Neural progenitor cell (in vitro differentiated cells): ENCODE data around the gene TMEM219. TPM values are rescaled to one million over a fixed set of nuclear protein-coding genes. Genes with fewer than 3 reads are reported as not detected.

ENCODE experiments used
- DNase-seq: peaks from one replicate; pipeline ENCODE4 v3.0.0-alpha.2; 2016; ENCODE audit warnings: low spot score
- H2AFZ ChIP-seq: fragments of 200-600 bp; sonication (generic); replicated peaks from 2 replicates; pipeline ENCODE4 v1.6.1; 2016; ENCODE audit warnings: antibody characterized with exemption
- H3F3A ChIP-seq: fragments of 200-600 bp; sonication (generic); 2 replicates; pipeline ENCODE4 v1.6.1; 2016; ENCODE audit warnings: antibody characterized with exemption, low read depth
- H3K27ac ChIP-seq: fragments of 200-600 bp; sonication (generic); 2 replicates; pipeline ENCODE4 v1.5.1; 2016; ENCODE audit warnings: mild to moderate bottlenecking
- H3K27me3 ChIP-seq: fragments of 200-600 bp; sonication (generic); 2 replicates; pipeline ENCODE4 v1.6.1; 2016; ENCODE audit warnings: mild to moderate bottlenecking, moderate library complexity
- H3K36me3 ChIP-seq: fragments of 200-600 bp; sonication (generic); 2 replicates; pipeline ENCODE4 v1.5.1; 2016
- H3K4me1 ChIP-seq: fragments of 200-600 bp; sonication (generic); 2 replicates; pipeline ENCODE4 v1.6.1; 2016; ENCODE audit warnings: mixed run types
- H3K4me2 ChIP-seq: fragments of 200-600 bp; sonication (generic); 2 replicates; pipeline ENCODE4 v1.6.1; 2016
- H3K4me3 ChIP-seq: fragments of 200-600 bp; sonication (generic); 2 replicates; pipeline ENCODE4 v1.5.1; 2016
- H3K79me2 ChIP-seq: fragments of 200-600 bp; sonication (generic); 2 replicates; pipeline ENCODE4 v1.6.1; 2016; ENCODE audit warnings: low read depth
- H3K9ac ChIP-seq: fragments of 200-600 bp; sonication (generic); 2 replicates; pipeline ENCODE4 v1.6.1; 2016
- H3K9me3 ChIP-seq: fragments of 200-600 bp; sonication (generic); 2 replicates; pipeline ENCODE4 v1.5.1; 2016; ENCODE audit warnings: low read depth
- H4K20me1 ChIP-seq: fragments of 200-600 bp; sonication (generic); 2 replicates; pipeline ENCODE4 v1.6.1; 2016; ENCODE audit warnings: low read depth
- H3K27ac Mint-ChIP-seq: 3 replicates; pipeline ENCODE4 v1.8.0; 2021; ENCODE audit warnings: mixed read lengths
- H3K27me3 Mint-ChIP-seq: 2 replicates; pipeline ENCODE4 v1.8.0; 2022; ENCODE audit warnings: low read depth, mild to moderate bottlenecking, inconsistent platforms, moderate library complexity, mixed read lengths; ENCODE audit not compliant: insufficient read depth
- H3K36me3 Mint-ChIP-seq: 3 replicates; pipeline ENCODE4 v1.8.0; 2021; ENCODE audit warnings: mixed read lengths
- H3K4me1 Mint-ChIP-seq: 3 replicates; pipeline ENCODE4 v1.8.0; 2021; ENCODE audit warnings: mixed read lengths
- H3K4me3 Mint-ChIP-seq: 3 replicates; pipeline ENCODE4 v1.8.0; 2021; ENCODE audit warnings: mild to moderate bottlenecking, moderate library complexity, mixed read lengths
- H3K9me3 Mint-ChIP-seq: 3 replicates; pipeline ENCODE4 v1.8.0; 2020; ENCODE audit warnings: mixed read lengths
- EZH2 ChIP-seq: fragments of 200-600 bp; sonication (generic); IDR thresholded peaks from 2 replicates; pipeline ENCODE4 v1.6.1; 2017; ENCODE audit warnings: antibody characterized with exemption, mild to moderate bottlenecking, moderate library complexity
- EZH2phosphoT487 ChIP-seq: fragments of 200-600 bp; sonication (generic); IDR thresholded peaks from 2 replicates; pipeline ENCODE4 v1.6.1; 2017; ENCODE audit warnings: antibody characterized with exemption
- total RNA-seq: library from RNA; depleted of rRNA; stranded (reverse); fragments of >200 nt; gene quantifications from 2 replicates; pipeline ENCODE4 v1.2.3, GENCODE V29; 2015; ENCODE audit warnings: low replicate concordance
- TF ChIP-seq, protein P1 (sequence below): fragments of 200-600 bp; sonication (generic); IDR thresholded peaks from 2 replicates; pipeline ENCODE4 v1.5.1; 2017; ENCODE audit warnings: antibody characterized with exemption, mild to moderate bottlenecking

Gene TMEM219
- total RNA-seq, 1 donor from 2014 or later, result 50.7 TPM

DNA sequence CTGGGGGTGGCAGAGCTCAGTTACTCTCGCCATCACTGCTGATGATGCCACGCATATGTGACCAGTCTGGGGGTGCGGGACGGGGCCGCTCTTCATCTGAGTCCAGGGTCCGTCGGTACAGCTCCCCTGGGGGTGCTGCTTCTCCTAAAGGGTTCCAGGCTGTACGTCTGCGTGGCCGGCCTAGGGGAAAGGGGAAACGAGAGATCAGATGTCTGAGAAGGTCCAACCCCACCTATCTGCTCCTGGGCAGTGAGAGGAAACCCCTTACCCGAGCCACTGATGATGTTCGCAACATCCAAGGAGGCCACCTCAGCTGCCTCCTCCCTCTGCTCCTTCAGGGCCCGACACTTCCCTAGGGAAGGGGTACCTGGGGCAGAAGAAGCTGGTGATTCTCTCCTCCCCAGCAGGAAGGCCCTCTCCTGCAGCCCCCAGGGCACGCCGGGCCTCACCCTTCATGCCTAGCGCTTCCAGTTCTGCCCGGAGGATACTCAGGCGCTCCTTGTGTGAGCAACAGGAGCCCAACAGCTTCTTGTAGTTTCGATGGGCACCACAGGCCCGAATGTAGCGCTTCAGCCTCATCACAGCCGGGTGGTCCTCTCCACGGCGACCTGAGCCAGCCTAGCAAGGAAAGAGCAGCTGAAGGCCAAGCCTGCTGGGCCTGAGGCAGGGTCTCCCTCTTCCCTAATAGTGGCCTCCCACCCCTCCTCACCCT lies 31.5 kb downstream of the TMEM219 start:
- TF ChIP-seq, protein P1, sequence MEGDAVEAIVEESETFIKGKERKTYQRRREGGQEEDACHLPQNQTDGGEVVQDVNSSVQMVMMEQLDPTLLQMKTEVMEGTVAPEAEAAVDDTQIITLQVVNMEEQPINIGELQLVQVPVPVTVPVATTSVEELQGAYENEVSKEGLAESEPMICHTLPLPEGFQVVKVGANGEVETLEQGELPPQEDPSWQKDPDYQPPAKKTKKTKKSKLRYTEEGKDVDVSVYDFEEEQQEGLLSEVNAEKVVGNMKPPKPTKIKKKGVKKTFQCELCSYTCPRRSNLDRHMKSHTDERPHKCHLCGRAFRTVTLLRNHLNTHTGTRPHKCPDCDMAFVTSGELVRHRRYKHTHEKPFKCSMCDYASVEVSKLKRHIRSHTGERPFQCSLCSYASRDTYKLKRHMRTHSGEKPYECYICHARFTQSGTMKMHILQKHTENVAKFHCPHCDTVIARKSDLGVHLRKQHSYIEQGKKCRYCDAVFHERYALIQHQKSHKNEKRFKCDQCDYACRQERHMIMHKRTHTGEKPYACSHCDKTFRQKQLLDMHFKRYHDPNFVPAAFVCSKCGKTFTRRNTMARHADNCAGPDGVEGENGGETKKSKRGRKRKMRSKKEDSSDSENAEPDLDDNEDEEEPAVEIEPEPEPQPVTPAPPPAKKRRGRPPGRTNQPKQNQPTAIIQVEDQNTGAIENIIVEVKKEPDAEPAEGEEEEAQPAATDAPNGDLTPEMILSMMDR, result no peak
- Histone ChIP-seq H3K27ac (no peak overlapping the region), H3K9me3 (no peaks in the 10 kb centered on the region), H3K4me1 (peaks cover 12% of the 10 kb centered on the region), H3K4me2 (no peak overlapping the region), H3K36me3 (no peaks in the 10 kb centered on the region), H3F3A (peaks cover 20% of the 10 kb centered on the region), H4K20me1 (no peaks in the 10 kb centered on the region), H3K79me2 (peaks cover 12% of the 10 kb centered on the region), H3K27me3 (no peaks in the 10 kb centered on the region), H3K9ac (no peak overlapping the region), H2AFZ (no peak overlapping the region), H3K4me3 (no peak overlapping the region)
- peaks cover 12% of the 10 kb centered on the region for H3K36me3 Mint-ChIP-seq
- no peaks in the 10 kb centered on the region for H3K9me3 Mint-ChIP-seq
- peaks cover 29% of the 10 kb centered on the region for H3K4me1 Mint-ChIP-seq
- H3K27ac Mint-ChIP-seq, result no peak overlapping the region
- peak overlapping the region; percentile 97 for H3K4me3 Mint-ChIP-seq
- H3K27me3 Mint-ChIP-seq, result peaks cover 9% of the 10 kb centered on the region
- DNase-seq, result no peak

GRCh38 chr16:29993903-29994599 lies 32.2 kb downstream of the TMEM219 start:
- TF ChIP-seq, protein P1, result no peak
- no peak for TF ChIP-seq EZH2phosphoT487
- TF ChIP-seq EZH2, result no peak
- H3K27me3 Mint-ChIP-seq, result peaks cover 12% of the 10 kb centered on the region
- peak overlapping the region; percentile 97 for H3K4me3 Mint-ChIP-seq
- Histone ChIP-seq H3K36me3 (no peaks in the 10 kb centered on the region), H2AFZ (no peak overlapping the region), H3K9me3 (no peaks in the 10 kb centered on the region), H3K4me2 (peak overlapping the region; percentile 78), H3K9ac (no peak overlapping the region), H3K27me3 (no peaks in the 10 kb centered on the region), H3F3A (peaks cover 20% of the 10 kb centered on the region), H3K27ac (no peak overlapping the region), H3K79me2 (peaks cover 12% of the 10 kb centered on the region), H3K4me1 (peaks cover 12% of the 10 kb centered on the region), H3K4me3 (peak overlapping the region; percentile 80), H4K20me1 (no peaks in the 10 kb centered on the region)
- peaks cover 27% of the 10 kb centered on the region for H3K4me1 Mint-ChIP-seq
- H3K9me3 Mint-ChIP-seq, result no peaks in the 10 kb centered on the region
- no peak for DNase-seq
- peaks cover 11% of the 10 kb centered on the region for H3K36me3 Mint-ChIP-seq
- H3K27ac Mint-ChIP-seq, result no peak overlapping the region

- H3K27me3 ChIP-seq, result no peaks in the 10 kb centered on the region
- peak overlapping the region; percentile 72 for H3K27ac Mint-ChIP-seq
- H3K27me3 Mint-ChIP-seq, result peaks cover 12% of the 10 kb centered on the region
- no peaks in the 10 kb centered on the region for H3K36me3 ChIP-seq
- no peaks in the 10 kb centered on the region for H3K9me3 ChIP-seq
- peak overlapping the region; percentile 99 for H2AFZ ChIP-seq
- H4K20me1 ChIP-seq, result no peaks in the 10 kb centered on the region
- no peak overlapping the region for H3K27ac ChIP-seq
- H3K9me3 Mint-ChIP-seq, result no peaks in the 10 kb centered on the region
- H3K4me1 Mint-ChIP-seq, result peaks cover 26% of the 10 kb centered on the region
- peaks cover 20% of the 10 kb centered on the region for H3F3A ChIP-seq
- H3K79me2 ChIP-seq, result peaks cover 12% of the 10 kb centered on the region
- peak overlapping the region; percentile 97 for H3K4me3 Mint-ChIP-seq
- H3K36me3 Mint-ChIP-seq, result peaks cover 10% of the 10 kb centered on the region
- peak overlapping the region; percentile 80 for H3K4me3 ChIP-seq
- no peak for DNase-seq
- H3K4me2 ChIP-seq, result peak overlapping the region; percentile 78
- H3K4me1 ChIP-seq, result peaks cover 12% of the 10 kb centered on the region
- no peak for TF ChIP-seq EZH2
- TF ChIP-seq, protein P1, result no peak
- TF ChIP-seq EZH2phosphoT487, result no peak
- no peak overlapping the region for H3K9ac ChIP-seq
Measured at GRCh38 chr16:29994600-29995323, 32.9 kb downstream of the TMEM219 start.
